ENCODE measurements around the gene MTMR2.
"Not testable (repeated sequence)": the region's sequence is repeated elsewhere in the genome, so short reads cannot be mapped to it uniquely, and the experiment has no call there.

- not testable (repeated sequence) for TF ChIP-seq POLR2A, POLR2AphosphoS5 (IDR thresholded peaks at IDR 0.05; ENCODE audit: low read depth, low read length)
These were observed 112.9 kb downstream of the MTMR2 start for GRCh38 chr11:95811052-95811451.
